ENCODE data around the gene AGTPBP1. TPM values are rescaled to one million over a fixed set of nuclear protein-coding genes. Genes with fewer than 3 reads are reported as not detected.

Gene AGTPBP1
- polyA plus RNA-seq, 1 of the 3 experiments (the other 2 are of a cell fraction): 3.8 TPM

- H3K9me2 ChIP-seq: no peaks in the 10 kb centered on the region
- H4K20me1 ChIP-seq (ENCODE audit: insufficient read depth): no peaks in the 10 kb centered on the region
- DNase-seq: no peak
- H3K4me3 ChIP-seq (ENCODE audit: low read depth in 2 of 2, low read length in 1 of 2): no peak overlapping the region
- CTCF ChIA-PET: interaction anchor here (0.9 to 1.4 kb wide), 3 partner anchors 8 to 81 kb away, joined by 3 to 5 read pairs (median 4); no protein-coding TSS in a partner anchor
- POLR2A ChIA-PET: no interaction called here
- no peak overlapping the region for H3K4me2 ChIP-seq
- no peaks in the 10 kb centered on the region for H3K9me3 ChIP-seq
- H3K79me2 ChIP-seq (ENCODE audit: insufficient read depth): no peaks in the 10 kb centered on the region
- no peaks in the 10 kb centered on the region; a peak in 1 of 4 replicates for H3K4me1 ChIP-seq (ENCODE audit: control insufficient read depth in 1 of 2, insufficient read depth in 2 of 2, low read depth in 1 of 2, low read length in 1 of 2)
- TF ChIP-seq FOSL2 (IDR thresholded peaks at IDR 0.05; ENCODE audit: borderline replicate concordance, low read depth): no peak
- TF ChIP-seq EZH2phosphoT487 (IDR thresholded peaks at IDR 0.05; ENCODE audit: borderline replicate concordance, low read depth): no peak
- no peak for TF ChIP-seq TAF1 (IDR thresholded peaks at IDR 0.05; ENCODE audit: borderline replicate concordance, low read depth, low read length)
- no peak for TF ChIP-seq MEF2A (IDR thresholded peaks at IDR 0.05; ENCODE audit: borderline replicate concordance, low read depth)
- TF ChIP-seq ELF1 (IDR thresholded peaks at IDR 0.05): no peak
- TF ChIP-seq RCOR1 (IDR thresholded peaks at IDR 0.05; ENCODE audit: low read length): no peak
- no peak for TF ChIP-seq TEAD4 (IDR thresholded peaks at IDR 0.05; ENCODE audit: borderline replicate concordance, insufficient read depth)
- no peak for TF ChIP-seq JUND (IDR thresholded peaks at IDR 0.05)
- no peak for TF ChIP-seq RFX5 (IDR thresholded peaks at IDR 0.05; ENCODE audit: low read length)
- TF ChIP-seq, protein P1, sequence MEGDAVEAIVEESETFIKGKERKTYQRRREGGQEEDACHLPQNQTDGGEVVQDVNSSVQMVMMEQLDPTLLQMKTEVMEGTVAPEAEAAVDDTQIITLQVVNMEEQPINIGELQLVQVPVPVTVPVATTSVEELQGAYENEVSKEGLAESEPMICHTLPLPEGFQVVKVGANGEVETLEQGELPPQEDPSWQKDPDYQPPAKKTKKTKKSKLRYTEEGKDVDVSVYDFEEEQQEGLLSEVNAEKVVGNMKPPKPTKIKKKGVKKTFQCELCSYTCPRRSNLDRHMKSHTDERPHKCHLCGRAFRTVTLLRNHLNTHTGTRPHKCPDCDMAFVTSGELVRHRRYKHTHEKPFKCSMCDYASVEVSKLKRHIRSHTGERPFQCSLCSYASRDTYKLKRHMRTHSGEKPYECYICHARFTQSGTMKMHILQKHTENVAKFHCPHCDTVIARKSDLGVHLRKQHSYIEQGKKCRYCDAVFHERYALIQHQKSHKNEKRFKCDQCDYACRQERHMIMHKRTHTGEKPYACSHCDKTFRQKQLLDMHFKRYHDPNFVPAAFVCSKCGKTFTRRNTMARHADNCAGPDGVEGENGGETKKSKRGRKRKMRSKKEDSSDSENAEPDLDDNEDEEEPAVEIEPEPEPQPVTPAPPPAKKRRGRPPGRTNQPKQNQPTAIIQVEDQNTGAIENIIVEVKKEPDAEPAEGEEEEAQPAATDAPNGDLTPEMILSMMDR (IDR thresholded peaks at IDR 0.05): no peak
- no peak for TF ChIP-seq EP300 (IDR thresholded peaks at IDR 0.05; ENCODE audit: borderline replicate concordance in 1 of 2, low read depth in 1 of 2, low read length in 1 of 2)
- no peak for TF ChIP-seq SIN3A (IDR thresholded peaks at IDR 0.05; ENCODE audit: borderline replicate concordance, low read depth, low read length)
- no peak for TF ChIP-seq TCF12 (IDR thresholded peaks at IDR 0.05)
- TF ChIP-seq SMC3 (IDR thresholded peaks at IDR 0.05; ENCODE audit: low read depth, low read length): no peak
- 11% methylated on average over 1 of the region's 4 CpGs for WGBS (ENCODE audit: low lambda C conversion rate)
- H3K36me3 ChIP-seq (replicated peaks in 1 of 2; ENCODE audit: control insufficient read depth in 1 of 2, insufficient read depth in 2 of 2, low read length in 1 of 2): no peaks in the 10 kb centered on the region
- no peak overlapping the region for H3K27ac ChIP-seq (ENCODE audit: low read depth in 2 of 2, low read length in 1 of 2)
- no peak overlapping the region for H2AFZ ChIP-seq (ENCODE audit: low read depth)
- no peak overlapping the region for H3K9ac ChIP-seq
- no peaks in the 10 kb centered on the region for H3F3A ChIP-seq (replicated peaks; ENCODE audit: insufficient read depth)
- no peaks in the 10 kb centered on the region for H3K27me3 ChIP-seq (ENCODE audit: insufficient read depth)
These were observed 213.1 kb downstream of the AGTPBP1 start for GRCh38 chr9:85528607-85529006.

DNA sequence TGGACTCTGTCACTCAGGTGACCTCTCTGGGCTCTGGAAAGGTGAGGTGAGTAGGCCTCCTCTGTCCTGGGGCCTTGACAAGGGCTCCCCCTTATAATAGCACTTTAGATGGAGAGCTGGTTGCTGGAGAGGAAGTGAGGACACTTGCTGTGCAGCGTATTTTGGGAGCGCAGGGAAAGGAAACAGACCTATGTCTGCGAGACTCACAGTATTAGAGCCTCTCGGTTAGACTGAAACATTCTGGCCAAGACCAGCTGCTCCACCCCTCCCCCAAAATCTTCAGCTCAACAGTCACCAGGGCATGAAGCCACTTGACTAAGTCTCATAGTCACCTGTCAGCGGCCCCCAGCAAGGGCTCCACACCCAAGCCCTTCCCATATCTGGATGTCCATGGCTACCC is 213.6 kb downstream of the AGTPBP1 start:
- no peak for DNase-seq
- 80% methylated on average over 5 of the region's 5 CpGs for WGBS (ENCODE audit: low lambda C conversion rate)
- H2AFZ ChIP-seq (ENCODE audit: low read depth): no peak overlapping the region
- H3K27ac ChIP-seq (ENCODE audit: low read depth in 2 of 2, low read length in 1 of 2): no peak overlapping the region
- H3K9ac ChIP-seq: no peak overlapping the region
- CTCF ChIA-PET: interaction anchor here (0.9 kb wide), 1 partner anchor 82 kb away, joined by 5 read pairs; no protein-coding TSS in a partner anchor
- H4K20me1 ChIP-seq (ENCODE audit: insufficient read depth): no peaks in the 10 kb centered on the region
- H3K9me3 ChIP-seq: no peaks in the 10 kb centered on the region
- H3K4me3 ChIP-seq (ENCODE audit: low read depth in 2 of 2, low read length in 1 of 2): no peak overlapping the region
- H3K4me1 ChIP-seq (ENCODE audit: control insufficient read depth in 1 of 2, insufficient read depth in 2 of 2, low read depth in 1 of 2, low read length in 1 of 2): no peaks in the 10 kb centered on the region; a peak in 1 of 4 replicates
- TF ChIP-seq GATA2 (CRISPR knock-in tag; IDR thresholded peaks at IDR 0.05): no peak
- TF ChIP-seq RAD21 (IDR thresholded peaks at IDR 0.05; ENCODE audit: low read length): no peak
- TF ChIP-seq, protein P2, sequence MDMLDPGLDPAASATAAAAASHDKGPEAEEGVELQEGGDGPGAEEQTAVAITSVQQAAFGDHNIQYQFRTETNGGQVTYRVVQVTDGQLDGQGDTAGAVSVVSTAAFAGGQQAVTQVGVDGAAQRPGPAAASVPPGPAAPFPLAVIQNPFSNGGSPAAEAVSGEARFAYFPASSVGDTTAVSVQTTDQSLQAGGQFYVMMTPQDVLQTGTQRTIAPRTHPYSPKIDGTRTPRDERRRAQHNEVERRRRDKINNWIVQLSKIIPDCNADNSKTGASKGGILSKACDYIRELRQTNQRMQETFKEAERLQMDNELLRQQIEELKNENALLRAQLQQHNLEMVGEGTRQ (IDR thresholded peaks at IDR 0.05; ENCODE audit: borderline replicate concordance, low read depth, low read length): no peak
- no peak for TF ChIP-seq FOXJ3 (CRISPR knock-in tag; IDR thresholded peaks at IDR 0.05)
- no peak for TF ChIP-seq TCF12 (IDR thresholded peaks at IDR 0.05)
- TF ChIP-seq TEAD4 (IDR thresholded peaks at IDR 0.05; ENCODE audit: borderline replicate concordance, insufficient read depth): no peak
- no peak for TF ChIP-seq ELF1 (IDR thresholded peaks at IDR 0.05)
- no peak for TF ChIP-seq EP300 (IDR thresholded peaks at IDR 0.05; ENCODE audit: borderline replicate concordance in 1 of 2, low read depth in 1 of 2, low read length in 1 of 2)
- no peak for TF ChIP-seq CHD2 (IDR thresholded peaks at IDR 0.05; ENCODE audit: low read length, partially characterized antibody)
- TF ChIP-seq NRF1 (IDR thresholded peaks at IDR 0.05; ENCODE audit: low read depth, low read length): no peak
- TF ChIP-seq USF1 (IDR thresholded peaks at IDR 0.05; ENCODE audit: borderline replicate concordance, low read depth): no peak
- TF ChIP-seq ZBTB33 (IDR thresholded peaks at IDR 0.05; ENCODE audit: borderline replicate concordance, low read depth): no peak
- no peaks in the 10 kb centered on the region for H3K27me3 ChIP-seq (ENCODE audit: insufficient read depth)
- no peaks in the 10 kb centered on the region for H3F3A ChIP-seq (replicated peaks; ENCODE audit: insufficient read depth)
- no peaks in the 10 kb centered on the region for H3K9me2 ChIP-seq
- POLR2A ChIA-PET: no interaction called here
- no peaks in the 10 kb centered on the region for H3K79me2 ChIP-seq (ENCODE audit: insufficient read depth)
- no peaks in the 10 kb centered on the region for H3K36me3 ChIP-seq (replicated peaks in 1 of 2; ENCODE audit: control insufficient read depth in 1 of 2, insufficient read depth in 2 of 2, low read length in 1 of 2)
- H3K4me2 ChIP-seq: no peak overlapping the region

Data from SK-N-SH (cell line).